Hematopoietic multipotent progenitor cell treated with erythropoietin and hydrocortisone succinate and interleukin-3 and kit ligand, for 6 days (in vitro differentiated cells): ENCODE data around the gene BPIFB4.
"Not testable (repeated sequence)": the region's sequence is repeated elsewhere in the genome, so short reads cannot be mapped to it uniquely, and the experiment has no call there.

ENCODE experiments used
- DNase-seq: peaks from one replicate; pipeline ENCODE4 v3.0.0-alpha.2; 2015

BPIFB4 gene

GRCh38 chr20:33091147-33091546 lies 11.7 kb downstream of the BPIFB4 start:
- DNase-seq: no peak

- DNase-seq: no peak
These were observed 12.2 kb downstream of the BPIFB4 start for GRCh38 chr20:33091693-33092092.

GRCh38 chr20:33092361-33092760 lies 12.9 kb downstream of the BPIFB4 start:
- DNase-seq: no peak

- no peak for DNase-seq
These were observed 13.6 kb downstream of the BPIFB4 start for GRCh38 chr20:33093074-33093473.

GRCh38 chr20:33093582-33093981 lies 14.1 kb downstream of the BPIFB4 start:
- DNase-seq: no peak

- no peak for DNase-seq
These were observed 15.8 kb downstream of the BPIFB4 start for GRCh38 chr20:33095249-33095648.

GRCh38 chr20:33095902-33096584 lies 16.6 kb downstream of the BPIFB4 start:
- peak; percentile 84 for DNase-seq

- no peak for DNase-seq
These were observed 17.6 kb downstream of the BPIFB4 start for GRCh38 chr20:33097001-33097400.

- no peak for DNase-seq
These were observed 20.5 kb downstream of the BPIFB4 start for GRCh38 chr20:33099843-33100538.

- DNase-seq: no peak
These were observed 24.1 kb downstream of the BPIFB4 start for GRCh38 chr20:33103556-33103955.

GRCh38 chr20:33104336-33104735 lies 24.9 kb downstream of the BPIFB4 start:
- DNase-seq: no peak

GRCh38 chr20:33105316-33105924 lies 26.0 kb downstream of the BPIFB4 start:
- no peak for DNase-seq

GRCh38 chr20:33106058-33106620 lies 26.7 kb downstream of the BPIFB4 start:
- not testable (repeated sequence) for DNase-seq

GRCh38 chr20:33108661-33109060 lies 29.2 kb downstream of the BPIFB4 start:
- no peak for DNase-seq

- DNase-seq: no peak
These were observed 30.8 kb downstream of the BPIFB4 start for GRCh38 chr20:33110147-33110825.

GRCh38 chr20:33111306-33111705 lies 31.9 kb downstream of the BPIFB4 start:
- no peak for DNase-seq

GRCh38 chr20:33112547-33113386 lies 33.3 kb downstream of the BPIFB4 start:
- no peak for DNase-seq

- no peak for DNase-seq
These were observed 34.0 kb downstream of the BPIFB4 start for GRCh38 chr20:33113387-33113908.

- DNase-seq: not testable (repeated sequence)
These were observed 36.1 kb downstream of the BPIFB4 start for GRCh38 chr20:33115501-33115900.

- DNase-seq: no peak
These were observed 40.6 kb downstream of the BPIFB4 start for GRCh38 chr20:33119725-33120720.

GRCh38 chr20:33120934-33121333 lies 41.5 kb downstream of the BPIFB4 start:
- DNase-seq: no peak
